Smooth muscle cell (in vitro differentiated cells): ENCODE data around the gene NDUFA13. TPM values are rescaled to one million over a fixed set of nuclear protein-coding genes. Genes with fewer than 3 reads are reported as not detected.

Experiments used
- DNase-seq: peaks from one replicate; lab custom pipeline; 2025; ENCODE audit not compliant: unreplicated experiment; lab: John Stamatoyannopoulos, UW
- H2AFZ ChIP-seq: fragments of 200-600 bp; sonication (generic); 2 replicates; pipeline ENCODE4 v1.6.0; 2016; ENCODE audit warnings: antibody characterized with exemption, low read depth, mild to moderate bottlenecking
- H3F3A ChIP-seq: fragments of 200-600 bp; sonication (generic); 2 replicates; pipeline ENCODE4 v1.6.0; 2017; ENCODE audit warnings: antibody characterized with exemption, low read depth
- H3K27ac ChIP-seq: fragments of 200-600 bp; sonication (generic); 2 replicates; pipeline ENCODE4 v1.5.1; 2016; ENCODE audit warnings: low read depth, mild to moderate bottlenecking
- H3K27me3 ChIP-seq: fragments of 200-600 bp; sonication (generic); 2 replicates; pipeline ENCODE4 v1.6.1; 2016; ENCODE audit warnings: low read depth, mild to moderate bottlenecking
- H3K36me3 ChIP-seq: fragments of 200-600 bp; sonication (generic); 2 replicates; pipeline ENCODE4 v1.5.1; 2016; ENCODE audit warnings: low read depth
- H3K4me1 ChIP-seq: fragments of 200-600 bp; sonication (generic); 2 replicates; pipeline ENCODE4 v1.5.1; 2016; ENCODE audit warnings: low read depth
- H3K4me2 ChIP-seq: fragments of 200-600 bp; sonication (generic); 2 replicates; pipeline ENCODE4 v1.6.0; 2016; ENCODE audit warnings: mild to moderate bottlenecking
- H3K4me3 ChIP-seq: fragments of 200-600 bp; sonication (generic); 2 replicates; pipeline ENCODE4 v1.5.1; 2016; ENCODE audit warnings: mild to moderate bottlenecking
- H3K79me2 ChIP-seq: fragments of 200-600 bp; sonication (generic); 2 replicates; pipeline ENCODE4 v1.6.0; 2016; ENCODE audit warnings: low read depth, mild to moderate bottlenecking
- H3K9ac ChIP-seq: fragments of 200-600 bp; sonication (generic); 2 replicates; pipeline ENCODE4 v1.6.0; 2016; ENCODE audit warnings: low read depth
- H3K9me3 ChIP-seq: fragments of 200-600 bp; sonication (generic); replicated peaks from 2 replicates; pipeline ENCODE4 v1.5.1; 2016; ENCODE audit warnings: low read depth
- H4K20me1 ChIP-seq: fragments of 200-600 bp; sonication (generic); 2 replicates; pipeline ENCODE4 v1.6.0; 2016; ENCODE audit warnings: low read depth
- WGBS: methylation state at CpG from one replicate; pipeline ENCODE4 v1.1.7; 2016; ENCODE audit warnings: low lambda C conversion rate; 5-methylcytosine and 5-hydroxymethylcytosine counted together
- polyA plus RNA-seq: library from polyadenylated mRNA; unstranded; fragments of >200 nt; fragmentation: Nextera tagmentation; extraction: Ambion mirVana; gene quantifications from 2 replicates; pipeline ENCODE4 v1.2.1, GENCODE V29; 2016
- total RNA-seq: library from RNA; depleted of rRNA; stranded (reverse); fragments of >200 nt; gene quantifications from 2 replicates; pipeline ENCODE4 v1.2.3, GENCODE V29; 2014
- TF ChIP-seq, protein P1 (sequence below): fragments of 200-600 bp; sonication (generic); IDR thresholded peaks from 2 replicates; pipeline ENCODE4 v1.5.1; 2017; ENCODE audit warnings: borderline replicate concordance, mild to moderate bottlenecking, antibody characterized with exemption; ENCODE audit not compliant: insufficient read depth, poor library complexity, severe bottlenecking

Gene NDUFA13
- total and polyA plus RNA-seq, 2 experiments from 2014 or later = 42.3 to 559 TPM

DNA sequence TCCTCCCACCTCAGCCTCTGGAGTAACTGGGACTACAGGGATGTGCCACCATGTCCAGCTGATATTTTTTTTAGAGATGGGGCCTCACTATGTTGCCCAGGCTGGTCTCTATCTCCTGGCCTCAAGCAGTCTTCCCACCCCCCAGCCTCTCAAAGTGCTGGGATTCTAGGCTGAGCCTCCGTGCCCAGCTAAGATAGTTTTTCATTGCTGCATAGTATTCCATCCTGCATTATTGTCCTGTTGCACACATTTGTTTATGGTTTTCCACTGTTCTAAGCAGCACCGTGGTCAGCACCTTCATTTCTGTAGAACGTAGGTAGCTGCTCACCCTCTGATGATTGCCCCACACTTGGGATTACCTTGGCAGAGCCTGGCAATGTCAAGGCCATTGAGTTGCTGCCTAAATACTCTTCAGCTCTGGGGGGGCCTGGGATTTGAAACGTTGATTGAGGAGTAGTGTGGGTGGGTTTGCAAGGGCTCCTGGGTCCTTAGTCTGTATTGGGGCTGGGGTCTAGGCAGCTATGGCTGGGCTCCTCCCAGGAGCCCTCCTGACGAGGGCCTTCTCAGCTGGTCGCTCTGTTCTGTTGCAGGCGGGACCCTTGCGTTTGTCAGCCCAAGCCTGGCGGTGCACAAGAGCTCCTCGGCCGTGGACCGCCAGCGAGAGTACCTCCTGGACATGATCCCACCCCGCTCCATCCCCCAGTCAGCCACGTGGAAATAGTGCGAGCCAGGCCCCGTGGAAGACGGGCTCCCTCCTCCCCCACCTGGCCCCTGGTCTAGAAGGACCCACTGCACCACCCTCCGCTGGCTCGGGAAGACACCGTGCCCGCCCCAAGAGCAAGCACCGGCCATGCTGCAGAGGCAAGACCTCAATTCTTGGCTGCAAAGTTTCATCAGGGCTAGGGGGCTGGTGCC lies 11.0 kb upstream of the NDUFA13 start:
- H3F3A ChIP-seq = no peaks in the 10 kb centered on the region
- no peaks in the 10 kb centered on the region for H3K4me1 ChIP-seq
- WGBS = 96% methylated on average over 23 of the region's 23 CpGs
- no peaks in the 10 kb centered on the region for H4K20me1 ChIP-seq
- H3K4me3 ChIP-seq = no peak overlapping the region
- H3K9me3 ChIP-seq = no peaks in the 10 kb centered on the region
- H3K9ac ChIP-seq = no peak overlapping the region
- no peaks in the 10 kb centered on the region for H3K27me3 ChIP-seq
- H3K4me2 ChIP-seq = no peak overlapping the region
- DNase-seq = no peak
- TF ChIP-seq, protein P1, sequence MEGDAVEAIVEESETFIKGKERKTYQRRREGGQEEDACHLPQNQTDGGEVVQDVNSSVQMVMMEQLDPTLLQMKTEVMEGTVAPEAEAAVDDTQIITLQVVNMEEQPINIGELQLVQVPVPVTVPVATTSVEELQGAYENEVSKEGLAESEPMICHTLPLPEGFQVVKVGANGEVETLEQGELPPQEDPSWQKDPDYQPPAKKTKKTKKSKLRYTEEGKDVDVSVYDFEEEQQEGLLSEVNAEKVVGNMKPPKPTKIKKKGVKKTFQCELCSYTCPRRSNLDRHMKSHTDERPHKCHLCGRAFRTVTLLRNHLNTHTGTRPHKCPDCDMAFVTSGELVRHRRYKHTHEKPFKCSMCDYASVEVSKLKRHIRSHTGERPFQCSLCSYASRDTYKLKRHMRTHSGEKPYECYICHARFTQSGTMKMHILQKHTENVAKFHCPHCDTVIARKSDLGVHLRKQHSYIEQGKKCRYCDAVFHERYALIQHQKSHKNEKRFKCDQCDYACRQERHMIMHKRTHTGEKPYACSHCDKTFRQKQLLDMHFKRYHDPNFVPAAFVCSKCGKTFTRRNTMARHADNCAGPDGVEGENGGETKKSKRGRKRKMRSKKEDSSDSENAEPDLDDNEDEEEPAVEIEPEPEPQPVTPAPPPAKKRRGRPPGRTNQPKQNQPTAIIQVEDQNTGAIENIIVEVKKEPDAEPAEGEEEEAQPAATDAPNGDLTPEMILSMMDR = no peak
- no peak overlapping the region for H3K27ac ChIP-seq
- H2AFZ ChIP-seq = no peak overlapping the region
- H3K36me3 ChIP-seq = no peaks in the 10 kb centered on the region
- no peaks in the 10 kb centered on the region for H3K79me2 ChIP-seq

DNA sequence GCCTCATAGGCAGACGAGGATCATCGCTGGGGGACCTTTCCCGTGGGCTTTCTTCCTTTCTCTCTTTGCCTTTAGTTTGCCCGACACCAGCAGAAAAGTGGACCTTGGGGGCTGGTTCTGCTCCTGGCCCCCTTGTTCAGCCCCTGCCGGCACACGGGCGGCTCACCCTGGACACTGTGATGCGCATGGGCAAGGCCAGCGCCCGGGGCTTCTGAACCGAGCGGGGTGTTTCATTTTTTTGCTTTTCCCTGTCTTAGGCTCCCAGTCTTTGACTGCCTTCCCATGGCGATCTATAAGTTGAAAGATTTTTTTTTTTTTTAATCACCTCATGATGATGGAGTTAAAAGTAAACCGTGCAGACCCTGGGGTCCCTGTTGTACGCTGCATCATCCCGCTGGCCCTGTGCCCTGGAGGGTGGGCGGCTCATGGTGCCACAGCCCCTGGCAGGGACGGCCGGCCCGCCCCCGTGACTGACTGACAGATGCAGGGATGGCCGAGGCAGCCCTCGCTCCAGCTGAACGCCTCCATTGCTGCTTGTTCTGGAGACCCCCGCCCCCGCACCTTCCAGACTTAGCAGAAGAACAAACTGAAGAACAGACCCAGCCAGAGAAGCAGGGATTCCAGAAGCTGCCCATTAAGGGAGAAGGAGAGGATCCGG lies 10.2 kb upstream of the NDUFA13 start:
- H3K36me3 ChIP-seq = no peaks in the 10 kb centered on the region
- no peak overlapping the region for H3K9ac ChIP-seq
- no peaks in the 10 kb centered on the region for H3K27me3 ChIP-seq
- H3K4me3 ChIP-seq = no peak overlapping the region
- TF ChIP-seq, protein P1 = no peak
- no peaks in the 10 kb centered on the region for H4K20me1 ChIP-seq
- 96% methylated on average over 27 of the region's 27 CpGs for WGBS
- no peaks in the 10 kb centered on the region for H3K9me3 ChIP-seq
- no peak overlapping the region for H3K27ac ChIP-seq
- no peak overlapping the region for H2AFZ ChIP-seq
- H3K4me2 ChIP-seq = no peak overlapping the region
- no peaks in the 10 kb centered on the region for H3K79me2 ChIP-seq
- H3F3A ChIP-seq = no peaks in the 10 kb centered on the region
- DNase-seq = no peak
- no peaks in the 10 kb centered on the region for H3K4me1 ChIP-seq

- Histone ChIP-seq H3K4me2 (no peak overlapping the region), H3K79me2 (no peaks in the 10 kb centered on the region), H3K9me3 (no peaks in the 10 kb centered on the region), H2AFZ (no peak overlapping the region), H4K20me1 (no peaks in the 10 kb centered on the region), H3K27me3 (no peaks in the 10 kb centered on the region), H3K9ac (no peak overlapping the region), H3K27ac (no peak overlapping the region), H3K4me1 (no peaks in the 10 kb centered on the region), H3K4me3 (no peak overlapping the region), H3F3A (no peaks in the 10 kb centered on the region), H3K36me3 (no peaks in the 10 kb centered on the region)
- 98% methylated on average over 12 of the region's 12 CpGs for WGBS
- TF ChIP-seq, protein P1 = no peak
- DNase-seq = no peak
These were observed 9.4 kb upstream of the NDUFA13 start for GRCh38 chr19:19506592-19506991.
